Thoracic aorta (tissue), 2 donors: Measurements from ENCODE around the gene PSMA2. TPM values are rescaled to one million over a fixed set of nuclear protein-coding genes. Genes with fewer than 3 reads are reported as not detected.
A peak's percentile ranks its signal among the peaks of the same experiment; 100 is the strongest.

Experiments
- ATAC-seq: fragments of 150-250 bp; one replicate; pipeline ENCODE4 v1.8.0; 2017; ENCODE audit warnings: low read depth; ENCODE audit not compliant: insufficient number of reproducible peaks, low FRiP score
- DNase-seq: peaks from one replicate; pipeline ENCODE4 v3.0.0-alpha.2; 2020; ENCODE audit warnings: low spot score
- H3K27ac ChIP-seq, 2 donors: fragments of 200-600 bp; sonication (generic); 1 replicate in 1 of 2; 2 replicates in 1 of 2; pipeline ENCODE4 v1.5.1; 2016; ENCODE audit warnings: mild to moderate bottlenecking in 2 of 2, moderate library complexity in 2 of 2
- H3K27me3 ChIP-seq: fragments of 200-600 bp; sonication (generic); replicated peaks from 2 replicates; pipeline ENCODE4 v1.6.0; 2016; ENCODE audit warnings: mild to moderate bottlenecking; ENCODE audit not compliant: insufficient read depth
- H3K36me3 ChIP-seq: fragments of 200-600 bp; sonication (generic); one replicate; pipeline ENCODE4 v1.5.1; 2016
- H3K4me1 ChIP-seq, 2 donors: fragments of 200-600 bp; sonication (generic); 1 replicate in 1 of 2; 2 replicates in 1 of 2; pipeline versions ENCODE4 v1.5.1 to v1.6.0; 2016; ENCODE audit warnings: low read depth in 2 of 2, mild to moderate bottlenecking in 1 of 2; ENCODE audit not compliant: control insufficient read depth in 1 of 2
- H3K4me3 ChIP-seq: fragments of 200-600 bp; sonication (generic); 2 replicates; pipeline ENCODE4 v1.5.1; 2016; ENCODE audit warnings: mild to moderate bottlenecking
- H3K9me3 ChIP-seq: fragments of 200-600 bp; sonication (generic); 2 replicates; pipeline ENCODE4 v1.5.1; 2016
- total RNA-seq, 2 donors: library from RNA; depleted of rRNA; stranded (reverse); fragments of >200 nt; gene quantifications; one replicate each; pipeline versions ENCODE4 v1.1.0 to v1.2.3, GENCODE V29; 2016
- TF ChIP-seq, protein P1 (sequence below): fragments of 200-600 bp; sonication (generic); IDR thresholded peaks from one replicate; pipeline ENCODE4 v1.5.1; 2019; ENCODE audit warnings: antibody characterized with exemption

The PSMA2 gene
- total RNA-seq, 2 donors from 2014 or later = 30.2 to 53.6 TPM

DNA sequence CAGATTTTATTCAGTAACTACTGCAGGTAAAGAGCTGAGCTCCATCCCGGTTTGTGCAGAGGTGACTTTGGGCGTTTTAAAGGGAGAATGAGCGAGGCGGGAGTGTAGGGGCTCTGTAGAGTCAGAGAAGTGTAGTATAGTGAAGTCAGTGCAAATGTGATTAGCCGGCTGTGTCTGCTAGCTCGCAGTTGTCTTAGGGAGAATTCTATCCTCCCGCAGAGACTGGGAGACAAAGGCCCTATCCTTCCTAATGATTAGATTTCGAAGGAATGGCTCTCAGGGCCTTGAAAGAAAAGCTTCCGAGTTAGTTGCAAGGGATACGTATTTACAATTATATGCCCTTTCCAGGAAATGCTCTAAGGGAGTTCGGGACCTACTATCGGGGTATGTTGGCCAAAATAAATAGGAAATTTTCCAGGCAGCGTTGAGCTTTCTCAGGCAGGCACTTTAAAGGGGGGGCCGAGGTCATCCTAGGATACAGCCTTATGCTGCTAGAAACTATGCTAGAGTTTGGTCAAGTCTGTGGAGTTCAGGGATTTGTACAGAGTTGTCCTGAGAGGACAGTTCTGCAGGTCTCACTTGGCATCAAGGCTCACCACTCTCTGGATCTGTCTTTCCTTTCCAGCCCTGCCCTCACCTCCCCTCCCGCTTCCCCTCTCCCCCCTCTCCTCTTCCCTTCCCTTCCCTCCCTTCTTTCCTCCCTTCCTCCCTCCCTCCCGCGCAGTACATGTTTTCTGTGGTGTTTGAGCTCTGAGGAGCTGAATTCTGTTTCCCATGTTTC lies 1.0 kb upstream of the PSMA2 start:
- ATAC-seq = no peak
- Histone ChIP-seq H3K27ac (peak overlapping the region; percentile 68 to 78), H3K4me3 (peak overlapping the region; percentile 92), H3K4me1 (peaks cover 24 to 53% of the 10 kb centered on the region in 2 donors), H3K36me3 (peaks cover 20% of the 10 kb centered on the region), H3K9me3 (no peaks in the 10 kb centered on the region), H3K27me3 (no peaks in the 10 kb centered on the region)
- TF ChIP-seq, protein P1, sequence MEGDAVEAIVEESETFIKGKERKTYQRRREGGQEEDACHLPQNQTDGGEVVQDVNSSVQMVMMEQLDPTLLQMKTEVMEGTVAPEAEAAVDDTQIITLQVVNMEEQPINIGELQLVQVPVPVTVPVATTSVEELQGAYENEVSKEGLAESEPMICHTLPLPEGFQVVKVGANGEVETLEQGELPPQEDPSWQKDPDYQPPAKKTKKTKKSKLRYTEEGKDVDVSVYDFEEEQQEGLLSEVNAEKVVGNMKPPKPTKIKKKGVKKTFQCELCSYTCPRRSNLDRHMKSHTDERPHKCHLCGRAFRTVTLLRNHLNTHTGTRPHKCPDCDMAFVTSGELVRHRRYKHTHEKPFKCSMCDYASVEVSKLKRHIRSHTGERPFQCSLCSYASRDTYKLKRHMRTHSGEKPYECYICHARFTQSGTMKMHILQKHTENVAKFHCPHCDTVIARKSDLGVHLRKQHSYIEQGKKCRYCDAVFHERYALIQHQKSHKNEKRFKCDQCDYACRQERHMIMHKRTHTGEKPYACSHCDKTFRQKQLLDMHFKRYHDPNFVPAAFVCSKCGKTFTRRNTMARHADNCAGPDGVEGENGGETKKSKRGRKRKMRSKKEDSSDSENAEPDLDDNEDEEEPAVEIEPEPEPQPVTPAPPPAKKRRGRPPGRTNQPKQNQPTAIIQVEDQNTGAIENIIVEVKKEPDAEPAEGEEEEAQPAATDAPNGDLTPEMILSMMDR = no peak
- no peak for DNase-seq

DNA sequence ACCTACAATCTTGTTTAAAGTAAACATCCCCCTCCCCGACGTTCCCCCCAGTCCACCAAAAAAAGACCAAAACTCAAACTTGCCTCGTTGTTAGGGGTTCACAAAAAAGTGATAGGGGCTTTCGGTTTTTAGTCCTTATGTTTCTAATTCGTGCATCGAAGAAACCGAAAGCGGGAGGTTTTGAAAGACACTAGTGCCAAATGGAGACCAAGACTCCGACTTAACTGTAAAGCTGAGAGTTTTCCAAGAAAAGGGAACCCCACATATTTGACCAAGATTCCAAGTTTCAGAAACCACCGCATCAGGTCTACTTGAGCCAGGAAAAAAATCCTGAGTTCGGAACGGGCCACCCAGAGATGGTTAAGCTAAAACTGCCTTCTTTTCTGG lies 534 bp downstream of the PSMA2 start:
- H3K27ac ChIP-seq = peak overlapping the region; percentile 65 to 68
- H3K4me3 ChIP-seq = peak overlapping the region; percentile 92
- no peaks in the 10 kb centered on the region for H3K9me3 ChIP-seq
- peaks cover 15% of the 10 kb centered on the region for H3K36me3 ChIP-seq
- peaks cover 24 to 55% of the 10 kb centered on the region in 2 donors for H3K4me1 ChIP-seq
- DNase-seq (no peak), ATAC-seq (no peak)
- TF ChIP-seq, protein P1 = no peak
- H3K27me3 ChIP-seq = no peaks in the 10 kb centered on the region

DNA sequence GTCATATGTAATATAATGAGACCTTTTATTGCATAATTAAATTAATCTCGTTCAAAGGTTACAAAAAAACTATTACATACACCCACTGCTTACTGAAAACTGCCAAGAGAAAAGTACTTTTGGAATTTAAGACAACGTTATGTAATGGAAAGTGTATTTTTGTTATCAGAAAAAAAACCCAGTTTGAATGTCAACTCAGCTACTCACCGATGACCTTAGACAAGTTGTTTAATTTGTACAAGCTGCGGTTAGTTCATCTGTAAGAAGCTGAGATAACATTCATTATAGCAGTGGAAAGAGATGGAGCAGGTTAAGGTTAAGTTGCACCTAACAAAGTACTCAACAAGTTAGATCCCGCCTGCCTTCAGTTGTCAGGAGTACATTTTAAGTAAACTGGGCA lies 1.1 kb downstream of the PSMA2 start:
- peak overlapping the region; percentile 92 for H3K4me3 ChIP-seq
- peaks cover 24 to 55% of the 10 kb centered on the region in 2 donors for H3K4me1 ChIP-seq
- TF ChIP-seq, protein P1 = no peak
- no peaks in the 10 kb centered on the region for H3K27me3 ChIP-seq
- no peak overlapping the region for H3K27ac ChIP-seq
- no peaks in the 10 kb centered on the region for H3K9me3 ChIP-seq
- H3K36me3 ChIP-seq = peaks cover 11% of the 10 kb centered on the region
- no peak for DNase-seq
- ATAC-seq = no peak

GRCh38 chr7:42929449-42929848 lies 2.5 kb downstream of the PSMA2 start:
- no peak overlapping the region for H3K4me3 ChIP-seq
- peaks cover 23 to 50% of the 10 kb centered on the region in 2 donors for H3K4me1 ChIP-seq
- no peak for ATAC-seq

DNA sequence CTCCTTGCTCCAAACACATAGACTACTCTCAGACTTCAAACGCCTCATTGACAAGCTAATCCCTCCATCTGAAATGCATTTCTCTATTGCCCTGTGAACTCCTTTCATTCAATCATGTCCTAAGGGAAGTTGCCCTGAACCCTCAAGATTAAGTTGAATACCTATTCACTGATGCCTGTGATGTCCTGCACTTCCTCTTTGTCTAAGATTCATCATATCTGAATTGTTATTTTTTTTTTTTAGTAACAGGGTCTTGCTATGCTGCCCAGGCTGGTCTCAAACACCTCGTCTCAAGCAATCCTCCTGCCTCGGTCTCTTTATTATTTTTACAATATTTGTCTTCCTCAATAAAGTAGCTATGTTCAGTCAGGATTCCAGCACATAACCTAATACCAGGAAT lies 3.2 kb downstream of the PSMA2 start:
- DNase-seq = no peak
- Histone ChIP-seq H3K4me1 (peaks cover 20 to 43% of the 10 kb centered on the region in 2 donors), H3K27me3 (no peaks in the 10 kb centered on the region), H3K36me3 (peaks cover 7% of the 10 kb centered on the region), H3K9me3 (no peaks in the 10 kb centered on the region), H3K4me3 (no peak overlapping the region), H3K27ac (no peak overlapping the region)
- TF ChIP-seq, protein P1 = no peak
- ATAC-seq = no peak

More at GRCh38 chr7:42929449-42929848, 2.5 kb downstream of the PSMA2 start:
- Histone ChIP-seq H3K27me3 (no peaks in the 10 kb centered on the region), H3K36me3 (peaks cover 7% of the 10 kb centered on the region), H3K27ac (no peak overlapping the region), H3K9me3 (no peaks in the 10 kb centered on the region)
- TF ChIP-seq, protein P1 = no peak
- no peak for DNase-seq
